Activated CD4-positive, alpha-beta T cell treated with anti-CD3 and anti-CD28 coated beads, Interleukin-2, amount 50 U/mL, for 48 hours (primary cell): ENCODE results near the gene DSCAM.

Experiments used
- DNase-seq, 2 experiments: peaks; one replicate each; pipeline ENCODE4 v3.0.0-alpha.2; 2020

Gene DSCAM

GRCh38 chr21:40689840-40690360, 157.1 kb downstream of the DSCAM start:
- no peak for DNase-seq

- DNase-seq: no peak
These were observed 157.7 kb downstream of the DSCAM start for GRCh38 chr21:40689217-40689616.

DNA sequence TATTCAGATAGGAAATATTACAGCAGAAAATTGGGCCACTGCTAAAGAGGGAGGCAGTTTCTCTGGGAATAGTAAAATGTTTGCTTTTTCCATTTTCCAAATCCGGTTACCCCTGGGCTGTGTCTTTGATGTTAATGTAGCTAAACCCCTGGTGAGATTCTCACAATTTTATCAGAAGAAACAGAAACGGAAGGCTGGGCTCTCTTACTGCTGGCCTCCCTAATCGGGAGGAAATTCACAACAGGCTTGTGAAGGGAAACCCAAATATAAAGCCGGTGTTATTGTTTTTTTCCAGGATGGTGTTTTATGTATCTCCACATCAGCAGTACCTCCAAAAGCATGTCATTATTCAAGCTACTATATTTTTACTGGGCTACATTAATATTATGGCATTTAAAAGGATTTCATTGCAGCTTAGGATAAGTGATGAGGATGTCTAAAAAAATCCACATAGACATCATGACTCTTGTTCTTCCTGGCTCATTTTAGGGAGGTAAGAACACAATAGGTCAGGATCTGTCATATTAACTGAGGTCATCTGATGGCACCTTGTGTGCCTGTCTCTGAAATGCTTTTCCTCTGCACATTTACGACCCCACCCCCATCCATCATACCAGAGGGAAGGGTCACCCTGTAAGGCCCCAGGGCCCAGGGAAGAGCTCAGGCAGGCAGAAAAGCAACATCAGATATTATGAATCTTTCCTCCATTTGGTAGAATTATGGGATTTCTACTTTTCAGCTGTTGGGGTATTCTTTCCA, 158.7 kb downstream of the DSCAM start:
- DNase-seq: no peak

DNA sequence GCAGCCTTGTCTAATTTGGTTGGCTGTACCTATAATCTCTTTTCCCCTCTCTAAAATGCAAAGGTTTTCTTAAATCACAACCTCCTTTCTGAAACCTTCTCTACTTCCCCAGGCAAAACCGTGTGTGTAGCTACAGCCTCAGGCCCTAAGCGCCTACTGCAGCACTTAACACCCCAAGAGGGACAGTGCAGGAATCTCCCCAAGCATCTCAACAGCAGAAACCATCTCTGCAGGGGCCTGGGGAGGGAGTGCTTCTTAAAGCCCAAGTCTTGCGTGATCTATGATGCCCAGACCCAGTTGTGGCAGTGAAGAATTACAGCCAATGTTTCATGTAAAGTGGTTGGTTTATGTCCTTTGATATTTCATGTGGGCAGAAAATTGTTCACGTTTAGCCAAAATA, 159.3 kb downstream of the DSCAM start:
- no peak for DNase-seq

- no peak for DNase-seq
These were observed 160.4 kb downstream of the DSCAM start for GRCh38 chr21:40686526-40686925.

DNA sequence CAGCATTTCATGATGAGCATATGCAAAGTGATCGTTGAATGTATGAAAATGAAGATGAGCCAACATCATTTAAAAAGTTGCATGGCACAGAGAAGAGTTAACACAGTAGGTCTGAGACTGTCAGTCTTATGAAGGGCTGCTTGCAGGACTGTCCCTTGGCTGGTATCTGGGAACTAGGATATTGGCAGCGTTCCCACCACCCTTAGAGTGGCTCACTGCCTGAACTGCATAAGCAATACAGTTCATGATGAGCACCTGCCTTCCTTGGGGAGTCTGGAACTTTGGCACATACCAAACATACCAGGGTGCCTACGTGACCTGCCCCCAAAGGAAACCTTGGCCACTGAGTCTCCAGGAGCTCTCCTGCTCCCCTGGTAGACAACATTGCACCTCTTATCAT, 161.8 kb downstream of the DSCAM start:
- no peak for DNase-seq

DNA sequence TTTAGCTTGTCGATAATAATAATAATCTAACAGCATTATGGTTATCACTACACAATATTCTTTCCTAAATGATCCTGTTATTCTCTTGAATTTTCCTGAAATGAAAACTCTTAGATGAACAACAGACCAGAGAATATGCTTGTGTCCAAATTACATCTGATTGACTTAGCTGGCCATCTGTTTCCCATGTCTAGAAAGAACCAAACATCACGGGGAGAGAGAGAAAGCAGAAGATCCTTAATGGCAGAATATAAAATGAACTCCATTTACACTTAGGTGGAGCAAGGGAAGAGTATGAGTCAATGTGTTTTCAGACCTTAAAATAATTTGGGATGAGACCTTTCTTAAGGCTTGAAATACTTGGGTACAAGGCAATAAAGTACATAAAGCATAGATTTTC, 162.2 kb downstream of the DSCAM start:
- DNase-seq: no peak

GRCh38 chr21:40683349-40683748, 163.6 kb downstream of the DSCAM start:
- DNase-seq: no peak

DNA sequence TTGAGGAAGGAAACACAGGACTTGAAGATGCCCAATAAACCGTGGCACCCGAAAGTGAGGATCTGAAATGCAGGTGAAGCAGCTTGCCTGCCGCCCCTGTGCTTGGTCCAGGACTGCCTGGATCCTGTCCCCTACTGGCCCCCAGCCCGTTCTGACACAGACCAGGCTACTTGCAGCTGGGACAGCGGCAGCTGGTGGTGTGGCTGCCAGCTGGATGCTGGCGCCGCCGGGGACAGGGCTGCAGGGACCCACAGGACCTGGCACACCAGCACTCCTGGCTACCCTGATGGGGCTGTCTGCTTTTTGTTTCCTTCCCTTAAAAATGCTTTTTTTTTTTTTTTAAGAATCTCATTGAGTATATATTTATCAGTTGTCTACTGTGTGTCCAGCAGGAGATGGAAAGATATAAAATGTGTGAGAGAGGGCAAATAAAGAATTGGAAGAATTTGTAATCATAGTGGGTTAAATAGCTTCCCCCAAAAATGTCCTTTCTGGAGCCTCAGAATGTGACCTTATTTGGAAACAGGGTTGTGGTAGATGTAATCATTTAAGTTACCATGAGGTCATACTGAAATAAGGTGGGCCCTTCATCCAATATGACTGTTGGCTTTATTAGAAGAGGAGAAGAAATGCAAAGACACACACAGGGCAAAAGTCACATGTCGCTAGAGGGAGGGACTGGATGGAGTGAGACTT, 165.6 kb downstream of the DSCAM start:
- no peak for DNase-seq

DNA sequence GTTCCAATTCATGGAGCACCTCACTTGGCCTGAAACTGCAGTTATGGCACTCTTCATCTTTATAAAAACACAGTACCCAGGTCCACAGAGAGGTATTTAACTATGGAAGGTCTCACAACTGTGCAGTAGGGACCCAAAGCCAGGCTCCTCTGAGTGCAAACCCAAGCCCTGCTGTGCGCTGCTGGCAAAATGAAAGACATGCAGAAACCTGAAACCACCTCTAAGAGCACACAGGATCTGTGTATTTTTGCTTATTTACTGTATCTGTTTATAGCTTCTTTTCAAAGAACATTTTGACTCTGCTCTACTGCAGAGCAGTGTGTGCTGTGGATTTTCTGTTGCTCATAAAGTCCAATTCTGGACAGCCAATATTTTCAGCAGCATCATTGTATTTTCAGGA, 166.6 kb downstream of the DSCAM start:
- DNase-seq: no peak

- no peak for DNase-seq
These were observed 168.2 kb downstream of the DSCAM start for GRCh38 chr21:40678681-40679284.

GRCh38 chr21:40675017-40675416, 171.9 kb downstream of the DSCAM start:
- no peak for DNase-seq

- DNase-seq: no peak
These were observed 174.4 kb downstream of the DSCAM start for GRCh38 chr21:40672602-40673001.

DNA sequence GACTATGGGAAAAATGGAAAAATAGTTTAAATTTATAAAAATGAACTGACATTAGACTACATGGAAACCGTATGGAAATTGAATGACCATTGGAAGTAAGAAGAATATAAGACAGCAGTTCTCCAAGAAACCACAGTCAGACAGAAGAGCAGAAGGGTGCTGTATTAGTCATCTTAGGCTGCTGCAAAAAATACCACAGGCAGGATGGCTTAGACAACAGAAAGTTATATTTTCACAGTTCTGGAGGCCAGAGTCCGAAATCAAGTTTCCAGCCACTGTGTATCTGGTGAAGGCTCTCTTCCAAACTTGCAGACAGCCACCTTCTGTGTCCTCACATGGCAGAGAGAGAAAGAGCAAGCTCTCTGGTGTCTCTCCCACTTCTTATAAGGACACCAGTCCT, 175.2 kb downstream of the DSCAM start:
- DNase-seq: no peak

DNA sequence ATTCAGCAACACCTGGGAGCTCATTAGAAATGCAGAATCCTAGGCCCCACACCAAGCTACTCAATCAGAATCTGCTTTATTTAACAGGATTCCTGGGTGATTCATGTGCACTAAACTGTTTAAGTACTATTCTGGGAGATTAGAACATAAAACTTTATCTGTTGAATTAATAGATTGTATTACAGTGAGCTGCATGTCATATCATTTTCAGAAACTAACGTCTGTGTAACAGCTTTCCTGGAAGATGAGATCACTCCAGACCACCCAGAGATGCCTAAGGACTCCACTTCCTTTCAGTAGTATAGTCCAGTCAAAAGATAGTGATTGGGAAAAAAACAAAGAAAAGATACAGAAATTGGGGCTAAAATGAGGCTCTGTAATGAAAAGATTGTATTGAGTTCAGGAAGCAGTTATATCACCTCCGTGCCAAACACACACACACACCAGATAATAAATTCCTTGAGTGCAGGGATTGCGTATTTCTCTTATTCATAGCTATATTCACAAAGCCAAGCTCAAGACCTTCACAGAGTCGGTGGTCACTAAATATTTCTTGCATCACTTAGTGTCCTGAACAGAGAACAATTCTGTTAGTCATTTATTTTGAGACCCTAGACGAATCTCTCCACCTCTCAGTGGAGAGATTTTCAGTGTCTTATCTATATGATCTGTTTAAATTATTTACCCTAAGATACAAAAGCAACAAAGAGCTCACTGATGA, 178.2 kb downstream of the DSCAM start:
- no peak for DNase-seq

GRCh38 chr21:40667967-40668366, 179.0 kb downstream of the DSCAM start:
- DNase-seq: no peak

- DNase-seq: no peak
These were observed 184.1 kb downstream of the DSCAM start for GRCh38 chr21:40662889-40663288.

GRCh38 chr21:40660461-40660860, 186.5 kb downstream of the DSCAM start:
- no peak for DNase-seq

DNA sequence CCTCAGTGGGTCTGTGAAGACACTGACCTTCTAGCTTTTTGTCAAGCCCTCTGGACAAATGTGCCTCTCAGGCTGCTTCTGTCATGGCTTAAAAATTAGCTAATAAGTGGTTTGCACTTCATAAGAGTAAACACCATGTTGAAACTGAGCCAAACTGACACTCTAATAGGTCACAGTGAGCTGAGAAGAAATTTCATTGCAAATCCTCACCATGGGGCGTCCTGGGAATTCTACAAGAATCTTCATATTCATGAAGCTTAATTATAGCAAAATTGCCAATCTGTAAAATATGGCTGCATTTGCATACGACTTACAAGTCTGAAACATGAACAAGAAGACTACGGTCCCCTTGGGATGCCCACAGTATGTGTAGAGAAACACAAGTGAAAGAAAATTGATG, 188.6 kb downstream of the DSCAM start:
- DNase-seq: no peak

- DNase-seq: no peak
These were observed 194.5 kb downstream of the DSCAM start for GRCh38 chr21:40652436-40652835.

GRCh38 chr21:40647706-40648105, 199.3 kb downstream of the DSCAM start:
- DNase-seq: no peak

- DNase-seq: no peak
These were observed 200.3 kb downstream of the DSCAM start for GRCh38 chr21:40646651-40647050.

GRCh38 chr21:40641042-40641441, 205.9 kb downstream of the DSCAM start:
- no peak for DNase-seq
